HUES6 (cell line): ENCODE measurements around the gene LGI2.

ENCODE experiments used
- H3K27ac ChIP-seq: 2 replicates; pipeline ENCODE4 v1.7.0; 2013; ENCODE audit warnings: low read depth, mild to moderate bottlenecking, low read length, inconsistent platforms
- H3K27me3 ChIP-seq: 2 replicates; pipeline ENCODE4 v1.6.1; 2013; ENCODE audit warnings: low read length; ENCODE audit not compliant: control insufficient read depth, insufficient read depth
- H3K36me3 ChIP-seq: 2 replicates; pipeline ENCODE4 v1.6.1; 2013; ENCODE audit warnings: low read length; ENCODE audit not compliant: control insufficient read depth, insufficient read depth
- H3K4me1 ChIP-seq: 2 replicates; pipeline ENCODE4 v1.6.1; 2013; ENCODE audit warnings: low read length; ENCODE audit not compliant: control insufficient read depth, insufficient read depth
- H3K4me3 ChIP-seq: 2 replicates; pipeline ENCODE4 v1.5.1; 2013; ENCODE audit warnings: low read depth, low read length
- H3K9ac ChIP-seq: one replicate; pipeline ENCODE4 v1.6.1; 2013; ENCODE audit warnings: mild to moderate bottlenecking, low read length
- H3K9me3 ChIP-seq: 2 replicates; pipeline ENCODE4 v1.6.1; 2013; ENCODE audit warnings: low read depth, low read length; ENCODE audit not compliant: control insufficient read depth, insufficient read depth

The LGI2 gene

DNA sequence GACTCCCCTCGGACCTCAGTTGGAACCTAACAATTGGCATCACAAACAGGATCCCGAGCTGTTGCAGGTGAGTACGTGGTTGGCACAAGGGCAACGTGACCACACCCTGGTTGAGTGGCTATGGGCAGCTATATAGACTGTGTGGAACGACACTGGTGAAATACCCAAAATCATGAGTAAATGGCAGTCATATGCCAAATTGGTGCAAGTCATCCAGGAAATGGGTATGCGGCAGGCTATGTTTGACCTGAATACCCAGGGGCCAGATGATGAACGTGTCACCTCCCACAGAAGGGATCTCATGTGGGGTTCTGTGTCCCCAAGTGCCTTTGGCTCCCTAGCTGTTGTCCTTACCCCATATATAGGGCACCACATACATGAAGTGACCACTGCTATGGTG, 64.7 kb downstream of the LGI2 start:
- no peak overlapping the region for H3K27ac ChIP-seq
- H3K9ac ChIP-seq = no peak overlapping the region
- H3K36me3 ChIP-seq = no peaks in the 10 kb centered on the region
- peaks cover 46% of the 10 kb centered on the region for H3K9me3 ChIP-seq
- H3K4me1 ChIP-seq = no peaks in the 10 kb centered on the region
- no peaks in the 10 kb centered on the region for H3K27me3 ChIP-seq
- H3K4me3 ChIP-seq = no peak overlapping the region

DNA sequence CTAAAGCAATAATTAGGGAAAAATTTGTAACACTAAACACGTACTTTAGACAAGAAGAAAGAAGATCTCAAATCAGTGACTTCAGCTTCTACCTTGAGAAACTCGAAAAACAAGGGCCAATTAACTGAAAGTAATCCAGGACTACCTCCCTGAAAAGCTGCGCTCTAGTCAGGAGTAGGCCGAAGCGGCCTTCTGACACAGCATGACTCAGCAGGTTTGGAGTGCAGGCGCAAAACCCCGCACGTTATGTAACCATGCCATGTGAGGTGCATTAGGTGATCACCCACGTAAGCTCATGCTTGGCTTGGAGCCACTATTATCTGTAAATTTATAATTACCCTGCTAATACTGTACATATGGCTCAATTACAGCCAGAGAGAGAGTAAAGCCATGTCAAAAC, 65.1 kb downstream of the LGI2 start:
- H3K36me3 ChIP-seq = no peaks in the 10 kb centered on the region
- no peak overlapping the region for H3K9ac ChIP-seq
- no peaks in the 10 kb centered on the region for H3K27me3 ChIP-seq
- H3K27ac ChIP-seq = no peak overlapping the region
- peaks cover 48% of the 10 kb centered on the region for H3K9me3 ChIP-seq
- H3K4me3 ChIP-seq = no peak overlapping the region
- H3K4me1 ChIP-seq = no peaks in the 10 kb centered on the region

DNA sequence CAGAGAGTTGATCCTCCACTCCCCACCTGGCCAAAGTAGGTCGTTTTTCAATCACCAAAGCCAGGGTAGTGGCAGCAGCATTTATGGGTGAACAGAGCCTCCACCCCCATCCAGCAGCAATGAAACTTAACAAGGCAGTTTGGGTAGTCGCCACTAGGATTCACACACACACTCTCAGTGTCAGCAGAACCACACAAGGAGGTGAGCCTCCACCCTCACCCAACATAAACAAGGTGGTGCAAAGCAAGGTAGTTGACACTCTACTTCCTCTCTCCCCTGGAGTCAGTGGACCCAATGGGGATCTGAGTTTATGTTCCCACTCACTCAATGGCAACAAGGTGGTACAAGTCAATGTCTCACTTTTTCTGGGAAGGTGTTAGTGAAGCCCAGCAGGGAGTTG, 67.5 kb downstream of the LGI2 start:
- Histone ChIP-seq H3K27ac (no peak overlapping the region), H3K9me3 (peaks cover 45% of the 10 kb centered on the region), H3K27me3 (no peaks in the 10 kb centered on the region), H3K4me1 (no peaks in the 10 kb centered on the region), H3K36me3 (no peaks in the 10 kb centered on the region), H3K4me3 (no peak overlapping the region), H3K9ac (no peak overlapping the region)

GRCh38 chr4:24957886-24958285, 72.9 kb downstream of the LGI2 start:
- Histone ChIP-seq H3K9me3 (peaks cover 9% of the 10 kb centered on the region; the same call in 1 of the 2 replicates), H3K4me1 (no peaks in the 10 kb centered on the region), H3K4me3 (no peak overlapping the region), H3K36me3 (no peaks in the 10 kb centered on the region), H3K27me3 (no peaks in the 10 kb centered on the region), H3K27ac (no peak overlapping the region), H3K9ac (no peak overlapping the region)

- H3K4me1 ChIP-seq = no peaks in the 10 kb centered on the region
- H3K36me3 ChIP-seq = no peaks in the 10 kb centered on the region
- no peaks in the 10 kb centered on the region for H3K27me3 ChIP-seq
- peaks cover 9% of the 10 kb centered on the region; the same call in 1 of the 2 replicates for H3K9me3 ChIP-seq
- H3K4me3 ChIP-seq = no peak overlapping the region
- no peak overlapping the region for H3K27ac ChIP-seq
- H3K9ac ChIP-seq = no peak overlapping the region
These were observed 74.0 kb downstream of the LGI2 start for GRCh38 chr4:24956763-24957162.

DNA sequence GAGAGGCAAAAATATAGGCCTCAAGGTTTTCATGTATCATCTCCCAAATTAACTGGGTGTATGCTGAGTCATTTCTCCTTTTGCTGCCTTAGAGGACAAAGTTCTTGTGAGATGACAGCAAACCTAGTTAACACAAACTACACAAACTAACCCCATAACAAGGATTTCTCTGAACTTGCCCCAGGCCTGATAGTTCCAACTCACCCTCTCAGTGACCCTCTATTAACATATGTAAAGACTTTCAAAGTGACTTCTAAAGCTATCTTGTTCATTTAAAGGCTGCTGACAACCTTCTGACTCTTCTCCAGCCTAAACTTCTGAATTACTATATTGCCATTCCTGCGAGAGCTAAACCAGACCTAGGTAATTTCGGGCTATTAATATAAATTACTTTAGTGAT, 74.7 kb downstream of the LGI2 start:
- Histone ChIP-seq H3K9ac (no peak overlapping the region), H3K4me1 (no peaks in the 10 kb centered on the region), H3K36me3 (no peaks in the 10 kb centered on the region), H3K9me3 (peaks cover 8% of the 10 kb centered on the region; the same call in 1 of the 2 replicates), H3K27me3 (no peaks in the 10 kb centered on the region), H3K27ac (no peak overlapping the region), H3K4me3 (no peak overlapping the region)

- H3K4me1 ChIP-seq = no peaks in the 10 kb centered on the region
- peaks cover 6% of the 10 kb centered on the region; the same call in 1 of the 2 replicates for H3K9me3 ChIP-seq
- H3K4me3 ChIP-seq = no peak overlapping the region
- H3K27me3 ChIP-seq = no peaks in the 10 kb centered on the region
- H3K36me3 ChIP-seq = no peaks in the 10 kb centered on the region
- no peak overlapping the region for H3K27ac ChIP-seq
- H3K9ac ChIP-seq = no peak overlapping the region
These were observed 78.1 kb downstream of the LGI2 start for GRCh38 chr4:24952667-24953066.

GRCh38 chr4:24949970-24950369, 80.8 kb downstream of the LGI2 start:
- Histone ChIP-seq H3K9me3 (peaks cover 9% of the 10 kb centered on the region; the same call in 1 of the 2 replicates), H3K27me3 (no peaks in the 10 kb centered on the region), H3K9ac (no peak overlapping the region), H3K4me1 (no peaks in the 10 kb centered on the region), H3K4me3 (no peak overlapping the region), H3K36me3 (no peaks in the 10 kb centered on the region), H3K27ac (no peak overlapping the region)
